Measurements from ENCODE around the gene ARHGAP22.

The ARHGAP22 gene

GRCh38 chr10:48614481-48615390, 9.9 kb upstream of the ARHGAP22 start:
- WGBS, 2 experiments (ENCODE audit: insufficient coverage in 2 of 2), result 100% methylated on average over 1 of the region's 2 CpGs; no CpG with 5 or more reads in 1 of the 2 experiments
- H3K4me1 ChIP-seq (ENCODE audit: control insufficient read depth, insufficient read depth, low read length, poor library complexity, severe bottlenecking), result no peaks in the 10 kb centered on the region
- no peak overlapping the region for H3K27ac ChIP-seq (ENCODE audit: low read depth, low read length, severe bottlenecking)
- no peak overlapping the region for H3K4me3 ChIP-seq (ENCODE audit: extremely low read depth, insufficient read depth, low read length, poor library complexity, severe bottlenecking)
- H3K9me3 ChIP-seq (ENCODE audit: control insufficient read depth, low read length), result no peaks in the 10 kb centered on the region
- no peaks in the 10 kb centered on the region for H3K36me3 ChIP-seq (ENCODE audit: control insufficient read depth, insufficient read depth, low read length)

- Histone ChIP-seq H3K4me3 (ENCODE audit: extremely low read depth, insufficient read depth, low read length, poor library complexity, severe bottlenecking) (no peak overlapping the region), H3K4me1 (ENCODE audit: control insufficient read depth, insufficient read depth, low read length, poor library complexity, severe bottlenecking) (no peaks in the 10 kb centered on the region), H3K27ac (ENCODE audit: low read depth, low read length, severe bottlenecking) (no peak overlapping the region), H3K36me3 (ENCODE audit: control insufficient read depth, insufficient read depth, low read length) (no peaks in the 10 kb centered on the region), H3K9me3 (ENCODE audit: control insufficient read depth, low read length) (no peaks in the 10 kb centered on the region)
- WGBS, 2 experiments (ENCODE audit: insufficient coverage in 2 of 2), result 83 to 100% methylated on average over 1 of the region's 2 CpGs
Measured at GRCh38 chr10:48613016-48613415, 8.1 kb upstream of the ARHGAP22 start.

DNA sequence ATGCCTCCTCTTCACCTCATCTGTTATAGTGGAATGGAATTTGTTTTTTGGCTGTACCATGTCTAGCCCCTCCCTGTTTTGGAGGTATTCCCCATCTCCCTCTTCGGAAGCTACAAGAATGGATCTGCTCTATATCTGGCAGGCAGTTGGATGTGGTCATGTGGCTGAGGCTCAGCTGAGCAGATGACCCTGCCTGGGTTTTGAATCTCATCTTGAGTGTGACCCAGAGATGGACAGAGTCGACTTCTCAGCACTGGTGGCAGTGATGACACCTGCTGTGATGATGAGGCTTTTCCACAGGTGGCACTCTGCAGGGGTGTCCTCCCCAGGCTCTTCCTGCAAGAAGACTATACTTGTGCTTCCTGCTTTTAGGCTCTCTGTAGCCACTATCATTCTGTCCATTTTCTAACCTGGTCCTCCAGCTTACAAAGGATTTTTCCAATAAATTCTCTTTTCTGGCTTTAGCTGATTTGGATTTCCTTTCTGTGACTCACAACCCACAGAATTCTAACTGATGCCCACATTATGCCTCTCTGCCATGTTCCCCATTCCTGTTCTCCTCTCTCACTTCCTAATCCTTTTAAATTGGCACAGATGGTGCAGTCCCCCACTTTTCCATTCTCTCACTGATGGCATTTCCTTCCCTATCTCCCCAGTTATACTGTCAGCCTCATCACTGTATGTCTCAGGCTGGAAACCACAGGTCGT, 7.5 kb upstream of the ARHGAP22 start:
- H3K36me3 ChIP-seq (ENCODE audit: control insufficient read depth, insufficient read depth, low read length), result no peaks in the 10 kb centered on the region
- H3K4me3 ChIP-seq (ENCODE audit: extremely low read depth, insufficient read depth, low read length, poor library complexity, severe bottlenecking), result no peak overlapping the region
- no peaks in the 10 kb centered on the region for H3K9me3 ChIP-seq (ENCODE audit: control insufficient read depth, low read length)
- H3K4me1 ChIP-seq (ENCODE audit: control insufficient read depth, insufficient read depth, low read length, poor library complexity, severe bottlenecking), result peaks cover 6% of the 10 kb centered on the region
- WGBS, 2 experiments (ENCODE audit: insufficient coverage in 2 of 2), result 86 to 94% methylated on average over 2 to 3 of the region's 3 CpGs
- no peak overlapping the region for H3K27ac ChIP-seq (ENCODE audit: low read depth, low read length, severe bottlenecking)

DNA sequence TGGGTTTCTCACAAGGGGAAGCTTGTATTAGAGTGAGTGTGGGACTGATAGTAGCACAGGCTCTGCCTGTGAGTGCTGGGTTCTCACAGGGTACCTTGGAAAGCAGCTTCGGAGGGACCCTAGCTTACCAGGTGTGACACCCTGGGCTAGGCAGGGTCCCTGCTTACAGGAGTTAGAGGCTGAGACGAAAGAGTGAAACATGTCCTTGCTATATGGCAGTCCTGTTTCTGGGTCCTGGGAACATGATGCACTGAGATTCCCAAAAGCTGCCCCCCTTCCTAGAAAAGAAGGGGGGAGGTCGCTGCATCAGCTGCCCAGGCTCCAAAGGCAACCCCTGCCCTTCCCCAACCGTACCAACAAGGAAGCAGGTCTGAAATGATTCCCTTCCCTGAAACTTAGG, 6.3 kb upstream of the ARHGAP22 start:
- no peaks in the 10 kb centered on the region for H3K9me3 ChIP-seq (ENCODE audit: control insufficient read depth, low read length)
- no peak overlapping the region for H3K4me3 ChIP-seq (ENCODE audit: extremely low read depth, insufficient read depth, low read length, poor library complexity, severe bottlenecking)
- no peaks in the 10 kb centered on the region for H3K36me3 ChIP-seq (ENCODE audit: control insufficient read depth, insufficient read depth, low read length)
- H3K4me1 ChIP-seq (ENCODE audit: control insufficient read depth, insufficient read depth, low read length, poor library complexity, severe bottlenecking), result peaks cover 13% of the 10 kb centered on the region
- WGBS, 2 experiments (ENCODE audit: insufficient coverage in 2 of 2), result 92 to 100% methylated on average over 1 to 2 of the region's 4 CpGs
- H3K27ac ChIP-seq (ENCODE audit: low read depth, low read length, severe bottlenecking), result no peak overlapping the region

DNA sequence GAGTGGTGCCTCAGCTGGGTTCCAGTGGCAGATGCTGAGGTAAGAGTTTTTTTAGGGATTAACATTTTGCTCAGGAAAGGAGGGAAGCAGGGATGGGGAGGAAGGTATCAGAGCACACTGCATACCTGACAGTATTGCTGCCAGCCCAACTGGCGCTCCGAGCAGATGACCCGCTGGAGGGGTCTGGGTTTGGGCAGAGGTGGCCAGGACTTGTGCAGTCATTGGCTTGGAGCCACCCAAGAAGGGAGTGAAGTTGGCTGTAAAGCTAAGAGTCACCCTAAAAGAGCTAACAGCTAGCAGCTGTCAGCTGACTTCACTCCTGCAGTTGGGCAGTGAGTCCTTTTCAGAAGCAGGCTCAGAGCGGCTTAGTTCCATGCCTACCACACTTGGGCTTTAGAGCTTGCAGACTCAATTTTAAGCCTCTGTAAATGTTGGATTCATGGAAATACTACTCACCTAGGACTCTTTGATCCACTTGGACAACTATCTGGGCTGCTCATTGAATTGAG, 5.8 kb upstream of the ARHGAP22 start:
- Histone ChIP-seq H3K4me3 (ENCODE audit: extremely low read depth, insufficient read depth, low read length, poor library complexity, severe bottlenecking) (no peak overlapping the region), H3K4me1 (ENCODE audit: control insufficient read depth, insufficient read depth, low read length, poor library complexity, severe bottlenecking) (peaks cover 13% of the 10 kb centered on the region), H3K27ac (ENCODE audit: low read depth, low read length, severe bottlenecking) (no peak overlapping the region), H3K36me3 (ENCODE audit: control insufficient read depth, insufficient read depth, low read length) (no peaks in the 10 kb centered on the region), H3K9me3 (ENCODE audit: control insufficient read depth, low read length) (no peaks in the 10 kb centered on the region)
- WGBS, 2 experiments (ENCODE audit: insufficient coverage in 2 of 2), result 90 to 100% methylated on average over 1 to 2 of the region's 4 CpGs

DNA sequence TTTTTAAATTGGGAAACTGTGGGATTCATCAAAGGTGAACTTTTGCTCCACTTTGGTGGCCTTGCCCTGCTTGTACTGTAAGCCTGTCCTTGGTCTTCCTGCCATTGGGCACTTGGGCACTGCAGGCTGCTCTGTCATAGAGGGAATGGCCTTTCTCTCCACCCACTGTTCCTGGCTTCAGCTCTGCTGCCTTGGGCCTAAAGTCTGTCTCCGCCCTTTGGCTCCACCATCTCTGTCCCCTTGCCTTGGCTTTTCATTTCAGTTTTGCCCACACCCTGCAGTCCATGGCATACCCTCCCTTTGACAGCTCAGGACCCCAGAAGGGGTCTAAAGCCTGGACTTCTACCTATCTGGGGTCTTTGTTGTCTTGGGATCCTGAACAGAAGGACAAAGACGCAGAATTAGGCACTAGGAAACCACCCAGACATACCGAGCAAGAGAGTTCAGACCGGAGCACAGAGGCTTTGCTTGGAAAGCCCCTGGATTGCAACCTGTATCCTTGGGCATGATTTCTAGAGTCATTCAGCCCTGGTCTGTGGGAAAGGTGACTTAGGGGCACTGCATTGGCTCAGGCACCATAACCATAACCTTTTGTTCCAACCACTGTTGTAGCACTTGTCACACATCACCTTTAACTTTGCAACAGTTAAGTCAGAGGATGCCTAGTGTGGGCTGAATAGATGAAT, 5.2 kb upstream of the ARHGAP22 start:
- Histone ChIP-seq H3K36me3 (ENCODE audit: control insufficient read depth, insufficient read depth, low read length) (no peaks in the 10 kb centered on the region), H3K9me3 (ENCODE audit: control insufficient read depth, low read length) (no peaks in the 10 kb centered on the region), H3K27ac (ENCODE audit: low read depth, low read length, severe bottlenecking) (no peak overlapping the region), H3K4me1 (ENCODE audit: control insufficient read depth, insufficient read depth, low read length, poor library complexity, severe bottlenecking) (peaks cover 13% of the 10 kb centered on the region), H3K4me3 (ENCODE audit: extremely low read depth, insufficient read depth, low read length, poor library complexity, severe bottlenecking) (no peak overlapping the region)
- 95% methylated on average over 4 of the region's 4 CpGs for WGBS, 2 experiments (ENCODE audit: insufficient coverage in 2 of 2)

DNA sequence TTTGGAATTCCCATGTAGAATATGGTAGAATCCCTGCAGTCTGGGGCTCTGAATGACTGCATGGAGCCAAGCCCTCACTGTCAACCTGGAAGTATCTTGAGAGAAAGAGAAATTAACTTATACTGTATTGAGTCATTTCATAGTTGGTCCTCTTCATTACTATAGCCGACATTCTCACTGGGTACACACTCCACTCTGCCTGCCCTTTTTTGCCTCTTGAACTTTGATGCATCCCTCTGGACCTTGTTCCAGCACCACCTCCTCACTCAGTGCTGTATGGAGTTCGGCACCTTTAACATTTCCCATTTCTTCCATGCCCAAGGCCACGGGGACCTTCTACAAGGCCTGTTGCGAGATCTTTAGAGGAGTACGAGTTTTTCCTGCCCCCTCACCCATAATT, 4.6 kb upstream of the ARHGAP22 start:
- Histone ChIP-seq H3K9me3 (ENCODE audit: control insufficient read depth, low read length) (no peaks in the 10 kb centered on the region), H3K27ac (ENCODE audit: low read depth, low read length, severe bottlenecking) (no peak overlapping the region), H3K4me3 (ENCODE audit: extremely low read depth, insufficient read depth, low read length, poor library complexity, severe bottlenecking) (no peak overlapping the region), H3K4me1 (ENCODE audit: control insufficient read depth, insufficient read depth, low read length, poor library complexity, severe bottlenecking) (peaks cover 13% of the 10 kb centered on the region), H3K36me3 (ENCODE audit: control insufficient read depth, insufficient read depth, low read length) (no peaks in the 10 kb centered on the region)
- 84 to 88% methylated on average over 3 of the region's 5 CpGs for WGBS, 2 experiments (ENCODE audit: insufficient coverage in 2 of 2)

- no peaks in the 10 kb centered on the region for H3K9me3 ChIP-seq (ENCODE audit: control insufficient read depth, low read length)
- peaks cover 13% of the 10 kb centered on the region for H3K4me1 ChIP-seq (ENCODE audit: control insufficient read depth, insufficient read depth, low read length, poor library complexity, severe bottlenecking)
- no peak overlapping the region for H3K4me3 ChIP-seq (ENCODE audit: extremely low read depth, insufficient read depth, low read length, poor library complexity, severe bottlenecking)
- H3K27ac ChIP-seq (ENCODE audit: low read depth, low read length, severe bottlenecking), result no peak overlapping the region
- H3K36me3 ChIP-seq (ENCODE audit: control insufficient read depth, insufficient read depth, low read length), result no peaks in the 10 kb centered on the region
Measured at GRCh38 chr10:48608976-48609375, 4.1 kb upstream of the ARHGAP22 start.

GRCh38 chr10:48608279-48608681, 3.4 kb upstream of the ARHGAP22 start:
- Histone ChIP-seq H3K36me3 (ENCODE audit: control insufficient read depth, insufficient read depth, low read length) (no peaks in the 10 kb centered on the region), H3K4me3 (ENCODE audit: extremely low read depth, insufficient read depth, low read length, poor library complexity, severe bottlenecking) (no peak overlapping the region), H3K9me3 (ENCODE audit: control insufficient read depth, low read length) (no peaks in the 10 kb centered on the region), H3K27ac (ENCODE audit: low read depth, low read length, severe bottlenecking) (no peak overlapping the region), H3K4me1 (ENCODE audit: control insufficient read depth, insufficient read depth, low read length, poor library complexity, severe bottlenecking) (peaks cover 13% of the 10 kb centered on the region)
- WGBS, 2 experiments (ENCODE audit: insufficient coverage in 2 of 2), result 51 to 76% methylated on average over 3 of the region's 3 CpGs

- 68 to 94% methylated on average over 3 to 4 of the region's 6 CpGs for WGBS, 2 experiments (ENCODE audit: insufficient coverage in 2 of 2)
- Histone ChIP-seq H3K4me3 (ENCODE audit: extremely low read depth, insufficient read depth, low read length, poor library complexity, severe bottlenecking) (no peak overlapping the region), H3K4me1 (ENCODE audit: control insufficient read depth, insufficient read depth, low read length, poor library complexity, severe bottlenecking) (peaks cover 13% of the 10 kb centered on the region), H3K36me3 (ENCODE audit: control insufficient read depth, insufficient read depth, low read length) (no peaks in the 10 kb centered on the region), H3K9me3 (ENCODE audit: control insufficient read depth, low read length) (no peaks in the 10 kb centered on the region), H3K27ac (ENCODE audit: low read depth, low read length, severe bottlenecking) (peak overlapping the region; percentile 65)
Measured at GRCh38 chr10:48607356-48608278, 2.7 kb upstream of the ARHGAP22 start.

Measured in mesodermal cell (in vitro differentiated cells).